ENCODE data around the gene METTL4.

Gene METTL4

DNA sequence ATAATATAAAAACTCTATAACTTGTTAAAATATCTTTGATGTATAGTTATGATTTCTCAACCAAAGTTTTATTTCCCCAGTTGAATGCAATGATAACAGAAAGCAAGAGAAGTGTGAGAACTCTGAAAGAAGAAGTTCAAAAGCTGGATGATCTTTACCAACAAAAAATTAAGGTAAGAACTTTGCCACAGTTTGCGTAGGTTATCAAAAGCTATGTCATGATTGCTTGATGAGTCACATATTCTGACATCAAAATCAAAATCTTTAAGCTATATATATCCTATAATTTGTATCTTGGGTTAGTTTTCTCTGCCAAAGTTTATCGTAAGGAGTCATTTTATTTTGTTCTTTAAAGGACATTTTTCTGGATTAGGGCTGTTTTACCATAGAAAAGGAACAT is 35.0 kb upstream of the METTL4 start:
- TF ChIP-seq CTCF (IDR thresholded peaks at IDR 0.05), result no peak
- Histone ChIP-seq H3K27ac (no peak overlapping the region), H3K4me3 (no peak overlapping the region)
- no peak for DNase-seq (ENCODE audit: low spot score)

GRCh38 chr18:2602844-2603243 is 31.5 kb upstream of the METTL4 start:
- H3K27ac ChIP-seq, result no peak overlapping the region
- H3K4me3 ChIP-seq, result no peak overlapping the region
- DNase-seq (ENCODE audit: low spot score), result no peak
- TF ChIP-seq CTCF (IDR thresholded peaks at IDR 0.05), result no peak

DNA sequence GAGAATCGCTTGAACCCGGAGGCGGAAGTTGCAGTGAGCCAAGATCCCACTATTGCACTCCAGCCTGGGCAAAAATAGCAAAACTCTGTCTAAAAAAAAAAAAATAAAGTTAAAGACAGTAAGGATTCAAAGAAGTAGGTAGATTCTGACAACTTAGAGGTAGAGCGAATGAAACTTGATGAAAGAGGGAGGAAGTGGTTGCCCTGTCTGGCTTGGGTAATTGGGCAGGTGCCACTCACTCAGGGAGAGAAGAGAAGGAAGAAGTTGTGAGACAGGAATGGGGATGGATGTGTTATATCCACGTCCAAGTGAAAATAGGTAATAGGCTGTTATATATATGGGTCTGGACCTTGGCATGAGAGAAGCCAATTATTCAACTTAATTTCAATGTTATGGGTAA is 26.3 kb upstream of the METTL4 start:
- no peak overlapping the region for H3K4me3 ChIP-seq
- no peak for DNase-seq (ENCODE audit: low spot score)
- TF ChIP-seq CTCF (IDR thresholded peaks at IDR 0.05), result no peak
- no peak overlapping the region for H3K27ac ChIP-seq

DNA sequence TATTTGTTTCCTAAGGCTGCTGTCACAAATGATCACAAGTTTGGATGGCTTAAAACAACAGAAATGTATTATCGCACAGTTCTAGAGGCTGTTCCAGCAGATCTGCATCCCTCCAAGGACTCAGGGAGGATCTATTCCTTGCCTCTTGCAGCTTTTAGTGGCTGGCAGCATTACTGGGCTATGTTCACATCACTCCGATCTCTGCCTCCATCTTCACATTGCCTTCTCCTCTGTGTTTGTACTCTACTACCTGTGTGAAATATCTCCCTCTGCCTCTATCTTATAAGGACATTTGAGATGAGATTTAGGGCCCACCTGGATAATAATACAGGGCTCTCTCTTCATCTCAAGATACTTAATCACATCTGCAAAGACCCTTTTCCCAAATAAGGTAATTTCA is 19.0 kb upstream of the METTL4 start:
- DNase-seq (ENCODE audit: low spot score), result no peak
- H3K27ac ChIP-seq, result peak overlapping the region in 1 of 2 donors; percentile 10
- no peak for TF ChIP-seq CTCF (IDR thresholded peaks at IDR 0.05)
- H3K4me3 ChIP-seq, result peak overlapping the region; percentile 28

- DNase-seq (ENCODE audit: low spot score), result no peak
- H3K27ac ChIP-seq, result no peak overlapping the region
- H3K4me3 ChIP-seq, result no peak overlapping the region
- no peak for TF ChIP-seq CTCF (IDR thresholded peaks at IDR 0.05)
Observed at GRCh38 chr18:2589345-2590068, 18.2 kb upstream of the METTL4 start.

- Histone ChIP-seq H3K27ac (no peak overlapping the region), H3K4me3 (no peak overlapping the region)
- no peak for DNase-seq (ENCODE audit: low spot score)
- no peak for TF ChIP-seq CTCF (IDR thresholded peaks at IDR 0.05)
Observed at GRCh38 chr18:2588666-2589344, 17.5 kb upstream of the METTL4 start.

- no peak overlapping the region for H3K4me3 ChIP-seq
- DNase-seq (ENCODE audit: low spot score), result no peak
- H3K27ac ChIP-seq, result no peak overlapping the region
- TF ChIP-seq CTCF (IDR thresholded peaks at IDR 0.05), result no peak
Observed at GRCh38 chr18:2587788-2588187, 16.5 kb upstream of the METTL4 start.
